ENCODE measurements around the gene PTPRR.

Gene PTPRR

GRCh38 chr12:70719071-70719470 is 201.5 kb downstream of the PTPRR start:
- Histone ChIP-seq H3K4me1 (ENCODE audit: control insufficient read depth, low read length) (peaks cover 7% of the 10 kb centered on the region), H3K9me2 (replicated peaks; ENCODE audit: control insufficient read depth, low read length) (no peaks in the 10 kb centered on the region), H4K20me1 (ENCODE audit: control insufficient read depth, insufficient read depth, low read depth, low read length) (no peaks in the 10 kb centered on the region), H3K27ac (ENCODE audit: low read depth, low read length) (no peak overlapping the region), H3F3A (ENCODE audit: control insufficient read depth, insufficient read depth) (no peaks in the 10 kb centered on the region), H3K4me2 (ENCODE audit: low read length) (no peak overlapping the region), H3K9me3 (ENCODE audit: control insufficient read depth, insufficient read depth, low read length) (no peaks in the 10 kb centered on the region), H3K36me3 (ENCODE audit: control insufficient read depth, low read length) (no peaks in the 10 kb centered on the region), H3K79me2 (ENCODE audit: control insufficient read depth, low read length) (no peaks in the 10 kb centered on the region), H3K4me3 (ENCODE audit: low read length) (no peak overlapping the region), H3K27me3 (ENCODE audit: control insufficient read depth, low read length) (no peaks in the 10 kb centered on the region)
- TF ChIP-seq CTCF (IDR thresholded peaks at IDR 0.05; ENCODE audit: low read depth, low read length, poor library complexity, severe bottlenecking) (no peak), EZH2phosphoT487 (IDR thresholded peaks at IDR 0.05; ENCODE audit: borderline replicate concordance, low read length) (no peak)

- Histone ChIP-seq H3K4me3 (ENCODE audit: low read length) (no peak overlapping the region), H3K9me3 (ENCODE audit: control insufficient read depth, insufficient read depth, low read length) (no peaks in the 10 kb centered on the region), H4K20me1 (ENCODE audit: control insufficient read depth, insufficient read depth, low read depth, low read length) (no peaks in the 10 kb centered on the region), H3F3A (ENCODE audit: control insufficient read depth, insufficient read depth) (no peaks in the 10 kb centered on the region), H3K27ac (ENCODE audit: low read depth, low read length) (no peak overlapping the region), H3K4me2 (ENCODE audit: low read length) (no peak overlapping the region), H3K36me3 (ENCODE audit: control insufficient read depth, low read length) (no peaks in the 10 kb centered on the region), H3K9me2 (replicated peaks; ENCODE audit: control insufficient read depth, low read length) (no peaks in the 10 kb centered on the region; the same call in 1 of the 2 replicates), H3K79me2 (ENCODE audit: control insufficient read depth, low read length) (no peaks in the 10 kb centered on the region), H3K27me3 (ENCODE audit: control insufficient read depth, low read length) (no peaks in the 10 kb centered on the region), H3K4me1 (ENCODE audit: control insufficient read depth, low read length) (peaks cover 4% of the 10 kb centered on the region; the same call in 1 of the 2 replicates)
- TF ChIP-seq EZH2phosphoT487 (IDR thresholded peaks at IDR 0.05; ENCODE audit: borderline replicate concordance, low read length) (no peak), CTCF (IDR thresholded peaks at IDR 0.05; ENCODE audit: low read depth, low read length, poor library complexity, severe bottlenecking) (no peak)
These were observed 208.7 kb downstream of the PTPRR start for GRCh38 chr12:70711831-70712230.

GRCh38 chr12:70709022-70709421 is 211.5 kb downstream of the PTPRR start:
- no peaks in the 10 kb centered on the region for H3K36me3 ChIP-seq (ENCODE audit: control insufficient read depth, low read length)
- no peaks in the 10 kb centered on the region for H3K9me3 ChIP-seq (ENCODE audit: control insufficient read depth, insufficient read depth, low read length)
- H3K4me1 ChIP-seq (ENCODE audit: control insufficient read depth, low read length): peaks cover 4% of the 10 kb centered on the region; the same call in 1 of the 2 replicates
- H3F3A ChIP-seq (ENCODE audit: control insufficient read depth, insufficient read depth): no peaks in the 10 kb centered on the region
- H3K9me2 ChIP-seq (replicated peaks; ENCODE audit: control insufficient read depth, low read length): no peaks in the 10 kb centered on the region; the same call in 1 of the 2 replicates
- no peak for TF ChIP-seq CTCF (IDR thresholded peaks at IDR 0.05; ENCODE audit: low read depth, low read length, poor library complexity, severe bottlenecking)
- TF ChIP-seq EZH2phosphoT487 (IDR thresholded peaks at IDR 0.05; ENCODE audit: borderline replicate concordance, low read length): no peak
- H3K4me2 ChIP-seq (ENCODE audit: low read length): no peak overlapping the region
- H3K79me2 ChIP-seq (ENCODE audit: control insufficient read depth, low read length): no peaks in the 10 kb centered on the region
- no peaks in the 10 kb centered on the region for H4K20me1 ChIP-seq (ENCODE audit: control insufficient read depth, insufficient read depth, low read depth, low read length)
- no peak overlapping the region for H3K4me3 ChIP-seq (ENCODE audit: low read length)
- H3K27ac ChIP-seq (ENCODE audit: low read depth, low read length): no peak overlapping the region
- no peaks in the 10 kb centered on the region for H3K27me3 ChIP-seq (ENCODE audit: control insufficient read depth, low read length)

Measured in DOHH2 (cell line).